Stimulated activated effector memory CD8-positive, alpha-beta T cell treated with anti-CD3 and anti-CD28 coated beads, Interleukin-12 subunit alpha, Interleukin-12 subunit beta, amount 100 ng/mL, for 72 hours (primary cell): ENCODE measurements around the gene NEUROG3.
"Not testable (repeated sequence)": the region's sequence is repeated elsewhere in the genome, so short reads cannot be mapped to it uniquely, and the experiment has no call there.

Experiments used
- ATAC-seq: fragments of 150-1000 bp; cut with Tn5 transposase; 2 replicates; pipeline ENCODE4 v1.10.0; 2021
- DNase-seq, 2 donors: peaks; one replicate each; pipeline ENCODE4 v3.0.0; 2021 to 2022; ENCODE audit warnings: low spot score in 2 of 2
- H3K27ac Mint-ChIP-seq: one replicate; pipeline ENCODE4 v1.8.0; 2022; ENCODE audit warnings: mild to moderate bottlenecking, mixed read lengths
- H3K36me3 Mint-ChIP-seq: one replicate; pipeline ENCODE4 v1.8.0; 2022; ENCODE audit warnings: mild to moderate bottlenecking, mixed read lengths
- H3K4me1 Mint-ChIP-seq: one replicate; pipeline ENCODE4 v1.8.0; 2022; ENCODE audit warnings: mixed read lengths
- H3K4me3 Mint-ChIP-seq: one replicate; pipeline ENCODE4 v1.8.0; 2022; ENCODE audit warnings: mild to moderate bottlenecking, mixed read lengths
- H3K9me3 Mint-ChIP-seq: one replicate; pipeline ENCODE4 v1.8.0; 2022; ENCODE audit warnings: mixed read lengths

Gene NEUROG3

DNA sequence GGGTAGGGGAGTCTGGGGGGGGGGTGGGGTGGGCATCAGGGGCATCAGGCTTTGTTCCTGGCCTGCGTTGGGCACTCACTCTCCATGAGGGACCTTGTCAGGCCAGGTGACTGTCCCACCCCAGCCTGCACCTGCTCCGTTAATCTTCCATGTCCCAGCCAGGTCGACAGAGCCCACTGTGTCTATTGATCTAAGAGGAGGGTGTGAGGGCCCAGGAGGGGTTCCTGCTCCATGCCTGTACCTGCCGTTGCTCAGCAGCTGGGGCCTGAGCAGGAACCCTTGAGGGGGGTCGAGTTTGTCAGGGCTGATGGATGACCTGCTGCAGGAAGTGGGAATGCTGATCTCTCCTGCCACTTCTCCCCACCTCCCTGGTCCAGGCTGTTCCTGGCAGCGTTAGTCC is 18.6 kb downstream of the NEUROG3 start:
- Mint-ChIP-seq H3K4me1 (peaks cover 14% of the 10 kb centered on the region), H3K36me3 (no peaks in the 10 kb centered on the region), H3K4me3 (no peak overlapping the region), H3K9me3 (peaks cover 6% of the 10 kb centered on the region), H3K27ac (no peak overlapping the region)
- ATAC-seq (no peak), DNase-seq (no peak)

DNA sequence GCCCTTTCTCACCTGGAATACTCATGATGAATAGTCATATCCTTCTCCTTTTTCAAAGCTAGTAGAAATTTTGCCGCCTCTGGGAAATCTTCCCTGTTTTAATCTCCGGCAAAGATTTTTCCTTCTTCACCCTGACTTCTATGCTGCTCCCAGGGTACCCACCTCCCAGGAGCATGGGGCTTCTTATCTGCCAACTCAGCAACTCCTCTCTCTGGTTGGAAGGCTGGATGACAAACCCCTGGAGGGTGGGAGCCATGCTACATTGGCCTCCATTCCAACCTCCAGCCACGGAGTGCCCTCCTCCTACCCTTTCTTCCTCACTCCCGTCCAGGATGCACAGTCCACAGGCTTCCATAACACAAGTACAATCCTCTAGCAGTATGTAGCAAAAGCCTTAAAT is 19.9 kb downstream of the NEUROG3 start:
- H3K9me3 Mint-ChIP-seq: peaks cover 12% of the 10 kb centered on the region
- ATAC-seq: no peak
- H3K27ac Mint-ChIP-seq: no peak overlapping the region
- no peak overlapping the region for H3K4me3 Mint-ChIP-seq
- no peak for DNase-seq
- peaks cover 5% of the 10 kb centered on the region for H3K4me1 Mint-ChIP-seq
- H3K36me3 Mint-ChIP-seq: no peaks in the 10 kb centered on the region

- Mint-ChIP-seq H3K4me1 (no peaks in the 10 kb centered on the region), H3K4me3 (no peak overlapping the region), H3K36me3 (no peaks in the 10 kb centered on the region), H3K27ac (no peak overlapping the region), H3K9me3 (peaks cover 12% of the 10 kb centered on the region)
- ATAC-seq: no peak
- no peak for DNase-seq
Measured at GRCh38 chr10:69552268-69552667, 21.0 kb downstream of the NEUROG3 start.

- Mint-ChIP-seq H3K4me3 (no peak overlapping the region), H3K4me1 (no peaks in the 10 kb centered on the region), H3K27ac (no peak overlapping the region), H3K36me3 (no peaks in the 10 kb centered on the region), H3K9me3 (peaks cover 12% of the 10 kb centered on the region)
- no peak for ATAC-seq
- no peak for DNase-seq
Measured at GRCh38 chr10:69549959-69550358, 23.3 kb downstream of the NEUROG3 start.

- Mint-ChIP-seq H3K4me1 (no peaks in the 10 kb centered on the region), H3K4me3 (no peak overlapping the region), H3K36me3 (peaks cover 4% of the 10 kb centered on the region), H3K27ac (no peak overlapping the region), H3K9me3 (peaks cover 2% of the 10 kb centered on the region)
- no peak for DNase-seq
- ATAC-seq: no peak
Measured at GRCh38 chr10:69541463-69541862, 31.8 kb downstream of the NEUROG3 start.

GRCh38 chr10:69538461-69538860 is 34.8 kb downstream of the NEUROG3 start:
- Mint-ChIP-seq H3K9me3 (peaks cover 2% of the 10 kb centered on the region), H3K4me3 (no peak overlapping the region), H3K27ac (no peak overlapping the region), H3K4me1 (no peaks in the 10 kb centered on the region), H3K36me3 (peaks cover 4% of the 10 kb centered on the region)
- ATAC-seq (no peak), DNase-seq (no peak)

DNA sequence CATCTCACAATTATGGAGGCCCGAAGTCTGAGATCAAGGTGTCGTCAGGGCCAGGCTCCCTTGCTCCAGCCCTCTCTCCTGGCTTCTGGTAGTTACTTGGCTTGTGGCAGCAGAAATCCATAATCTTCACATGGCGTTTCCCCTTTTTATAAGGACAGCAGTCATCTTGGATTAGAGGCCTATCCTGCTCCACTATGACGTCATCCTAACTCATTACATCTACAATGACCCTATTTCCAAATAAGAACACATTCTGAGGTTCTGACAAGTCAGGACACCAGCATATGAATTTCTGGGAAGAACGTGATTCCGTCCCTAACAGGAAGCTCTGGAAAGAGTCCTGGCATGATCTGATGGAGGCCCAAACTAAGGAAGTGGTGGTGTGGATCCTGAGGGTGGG is 35.8 kb downstream of the NEUROG3 start:
- peaks cover 2% of the 10 kb centered on the region for H3K9me3 Mint-ChIP-seq
- no peak overlapping the region for H3K4me3 Mint-ChIP-seq
- H3K36me3 Mint-ChIP-seq: peaks cover 4% of the 10 kb centered on the region
- ATAC-seq (no peak), DNase-seq (no peak)
- H3K27ac Mint-ChIP-seq: no peak overlapping the region
- no peaks in the 10 kb centered on the region for H3K4me1 Mint-ChIP-seq

GRCh38 chr10:69536521-69536920 is 36.7 kb downstream of the NEUROG3 start:
- not testable (repeated sequence) for H3K27ac Mint-ChIP-seq, H3K4me1 Mint-ChIP-seq, H3K36me3 Mint-ChIP-seq, H3K9me3 Mint-ChIP-seq, DNase-seq, ATAC-seq, H3K4me3 Mint-ChIP-seq

DNA sequence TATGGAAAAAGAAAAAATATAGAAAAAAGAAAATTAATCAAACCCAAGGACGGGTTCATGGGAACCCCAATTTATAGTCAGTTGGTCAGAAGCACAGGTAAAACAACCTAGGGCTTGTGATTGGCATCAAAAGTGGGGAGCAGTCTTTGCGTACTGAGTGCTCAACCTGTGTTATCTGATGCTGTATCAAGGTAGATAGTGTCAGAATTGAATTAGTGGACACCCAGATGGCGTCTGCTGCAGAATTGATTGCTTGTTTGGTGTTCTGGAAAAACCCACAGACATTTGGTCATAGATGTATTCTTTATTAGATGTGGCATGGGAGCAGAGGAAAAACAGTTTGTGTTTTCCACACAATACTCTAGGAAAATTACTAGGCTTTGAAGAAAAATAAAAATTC is 39.6 kb downstream of the NEUROG3 start:
- DNase-seq: no peak
- peaks cover 6% of the 10 kb centered on the region for H3K36me3 Mint-ChIP-seq
- H3K27ac Mint-ChIP-seq: no peak overlapping the region
- H3K4me3 Mint-ChIP-seq: no peak overlapping the region
- no peak for ATAC-seq
- H3K4me1 Mint-ChIP-seq: no peaks in the 10 kb centered on the region
- no peaks in the 10 kb centered on the region for H3K9me3 Mint-ChIP-seq

DNA sequence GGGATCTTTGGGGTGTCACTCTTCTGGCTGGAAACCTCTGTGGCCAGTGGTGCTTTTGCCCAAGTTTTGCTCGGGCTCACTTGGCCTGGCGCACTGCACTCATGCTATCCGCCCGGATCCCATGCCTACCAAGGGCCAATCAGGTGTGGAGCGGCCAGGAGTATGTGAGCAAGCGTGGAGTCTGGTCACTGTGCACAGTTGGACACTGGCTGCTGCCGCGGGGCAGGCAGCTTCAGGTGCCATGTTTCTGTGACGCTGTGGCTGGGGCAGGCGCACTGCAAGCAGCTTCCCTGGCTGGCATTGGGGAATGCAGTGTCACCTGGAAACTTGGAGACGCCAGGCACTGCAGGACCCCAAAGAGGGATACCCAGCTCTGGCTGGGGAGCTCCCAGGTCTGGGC is 45.3 kb downstream of the NEUROG3 start:
- Mint-ChIP-seq H3K36me3 (peaks cover 6% of the 10 kb centered on the region), H3K27ac (no peak overlapping the region), H3K4me1 (no peaks in the 10 kb centered on the region), H3K4me3 (no peak overlapping the region), H3K9me3 (no peaks in the 10 kb centered on the region)
- ATAC-seq (no peak), DNase-seq (no peak)
